T1000 (cell line): ENCODE measurements around the gene FBLN2.
A peak's percentile ranks its signal among the peaks of the same experiment; 100 is the strongest.

Source experiments
- DNase-seq: peaks from one replicate; lab custom pipeline; 2025; ENCODE audit warnings: mixed read lengths; lab: John Stamatoyannopoulos, UW

The FBLN2 gene

GRCh38 chr3:13582366-13583250 lies 33.7 kb downstream of the FBLN2 start:
- DNase-seq: no peak

- no peak for DNase-seq
Measured at GRCh38 chr3:13583251-13584180, 34.6 kb downstream of the FBLN2 start.

GRCh38 chr3:13584427-13584891 lies 35.5 kb downstream of the FBLN2 start:
- DNase-seq: no peak

GRCh38 chr3:13584901-13585300 lies 36.0 kb downstream of the FBLN2 start:
- no peak for DNase-seq

- no peak for DNase-seq
Measured at GRCh38 chr3:13587442-13587841, 38.5 kb downstream of the FBLN2 start.

DNA sequence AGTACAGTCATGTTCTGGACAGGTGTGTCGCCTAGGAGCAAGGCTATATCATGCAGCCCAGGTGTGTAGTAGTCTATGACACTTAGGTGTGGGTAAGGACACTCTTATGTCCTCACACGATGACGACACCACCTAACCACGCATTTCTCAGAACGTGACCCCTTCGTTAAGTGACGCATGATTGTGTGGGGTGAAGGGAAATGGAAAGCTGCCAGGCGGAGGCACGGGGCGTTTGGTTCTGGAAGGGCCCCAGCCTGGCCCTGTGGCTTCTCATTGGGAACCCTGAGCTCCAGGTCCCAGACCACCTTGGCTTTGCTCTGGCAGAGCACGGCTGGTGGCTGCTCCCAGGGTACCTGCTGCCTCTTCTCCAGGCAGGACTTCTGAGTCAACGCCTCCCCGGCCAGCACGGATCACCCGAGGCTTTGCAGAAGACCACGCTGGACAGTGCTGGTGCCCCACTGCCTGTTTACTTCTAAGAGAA lies 39.3 kb downstream of the FBLN2 start:
- DNase-seq: no peak

- no peak for DNase-seq
Measured at GRCh38 chr3:13588993-13589392, 40.1 kb downstream of the FBLN2 start.

DNA sequence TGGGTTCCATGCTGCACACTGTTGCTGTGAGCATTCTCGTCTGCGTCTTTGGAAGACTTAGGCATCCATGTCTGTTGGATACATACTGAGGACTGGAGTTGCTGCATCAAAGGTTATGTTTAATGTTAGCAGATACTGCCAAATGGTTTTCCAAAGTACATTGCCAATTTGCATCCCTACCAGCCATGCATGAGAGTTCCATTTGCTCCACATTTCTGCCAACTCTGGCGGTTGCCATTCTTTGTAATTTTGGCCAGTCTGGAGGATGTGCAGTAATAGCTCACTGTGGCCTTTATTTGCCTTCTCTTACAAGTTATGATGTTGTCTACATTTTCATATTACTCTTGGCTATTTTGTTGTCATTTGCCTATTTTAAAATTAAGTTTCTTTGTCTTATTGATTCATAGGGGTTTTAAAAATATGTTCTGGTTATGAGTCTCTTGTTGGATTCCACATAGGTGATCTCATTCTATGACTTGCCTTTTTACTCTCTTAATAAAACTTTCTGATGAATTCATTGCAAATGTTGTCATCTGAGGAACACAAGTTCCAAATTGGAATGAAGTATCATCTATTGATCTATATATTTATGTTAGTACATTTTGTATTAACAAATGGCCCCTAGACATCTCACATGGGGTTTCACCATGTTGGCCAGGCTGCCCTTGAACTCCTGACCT lies 42.1 kb downstream of the FBLN2 start:
- no peak for DNase-seq

DNA sequence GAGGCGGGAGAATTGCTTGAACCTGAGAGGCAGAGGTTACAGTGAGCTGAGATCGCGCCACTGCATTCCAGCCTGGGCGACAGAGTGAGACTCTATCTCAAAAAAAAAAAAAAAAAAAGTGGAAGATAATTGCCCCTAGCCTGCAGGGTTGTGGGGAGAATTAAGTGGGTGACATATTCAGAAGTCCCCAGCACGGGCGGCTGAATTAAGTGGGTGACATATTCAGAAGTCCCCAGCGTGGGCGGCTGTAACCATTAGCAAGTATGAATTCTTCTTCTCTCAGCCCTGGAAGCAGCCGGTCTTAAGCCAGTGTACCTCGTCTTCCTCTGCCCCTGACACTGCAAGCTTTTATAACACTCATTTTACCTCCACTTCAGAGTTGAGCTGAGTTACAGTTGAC lies 44.7 kb downstream of the FBLN2 start:
- no peak for DNase-seq

GRCh38 chr3:13594146-13594545 lies 45.2 kb downstream of the FBLN2 start:
- DNase-seq: no peak

GRCh38 chr3:13594991-13595421 lies 46.1 kb downstream of the FBLN2 start:
- DNase-seq: no peak

GRCh38 chr3:13595485-13595884 lies 46.6 kb downstream of the FBLN2 start:
- no peak for DNase-seq

DNA sequence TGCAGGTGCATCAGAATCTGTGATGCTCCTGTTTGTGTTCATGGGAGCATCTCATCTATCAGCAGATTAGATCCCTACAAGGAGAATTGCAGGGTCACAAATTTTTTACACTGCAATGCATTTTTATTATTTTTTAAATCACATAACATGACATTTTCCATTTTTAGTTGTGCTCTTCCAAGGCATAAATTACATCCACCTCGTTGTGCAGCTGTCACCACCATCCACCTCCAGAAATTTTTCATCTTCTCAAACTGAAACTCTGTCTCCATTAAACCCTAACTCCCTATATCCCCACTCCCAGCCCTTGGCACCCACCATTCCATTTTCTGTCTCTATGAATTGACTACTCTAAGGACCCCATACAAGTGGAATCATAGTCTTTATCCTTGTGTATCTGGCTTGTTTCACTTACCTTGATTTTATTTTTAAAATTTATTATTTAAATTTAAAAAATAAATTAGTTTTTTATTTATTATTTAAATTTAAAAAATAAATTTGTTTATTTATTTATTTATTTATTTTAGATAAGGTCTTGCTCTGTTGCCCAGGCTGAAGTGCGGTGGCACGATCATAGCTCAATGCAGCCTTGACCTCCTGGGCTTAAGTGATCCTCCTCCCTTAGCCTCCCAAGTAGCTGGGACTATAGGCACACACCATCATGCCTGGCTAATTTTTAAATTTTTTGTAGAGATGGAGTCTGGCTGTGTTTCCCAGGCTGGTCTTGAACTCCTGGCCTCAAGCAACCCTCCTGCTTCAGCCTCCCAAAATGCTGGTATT lies 47.7 kb downstream of the FBLN2 start:
- DNase-seq: no peak

GRCh38 chr3:13597661-13598060 lies 48.7 kb downstream of the FBLN2 start:
- DNase-seq: no peak

GRCh38 chr3:13598201-13598600 lies 49.3 kb downstream of the FBLN2 start:
- DNase-seq: no peak

- peak; percentile 10 for DNase-seq
Measured at GRCh38 chr3:13598926-13599886, 50.3 kb downstream of the FBLN2 start.

DNA sequence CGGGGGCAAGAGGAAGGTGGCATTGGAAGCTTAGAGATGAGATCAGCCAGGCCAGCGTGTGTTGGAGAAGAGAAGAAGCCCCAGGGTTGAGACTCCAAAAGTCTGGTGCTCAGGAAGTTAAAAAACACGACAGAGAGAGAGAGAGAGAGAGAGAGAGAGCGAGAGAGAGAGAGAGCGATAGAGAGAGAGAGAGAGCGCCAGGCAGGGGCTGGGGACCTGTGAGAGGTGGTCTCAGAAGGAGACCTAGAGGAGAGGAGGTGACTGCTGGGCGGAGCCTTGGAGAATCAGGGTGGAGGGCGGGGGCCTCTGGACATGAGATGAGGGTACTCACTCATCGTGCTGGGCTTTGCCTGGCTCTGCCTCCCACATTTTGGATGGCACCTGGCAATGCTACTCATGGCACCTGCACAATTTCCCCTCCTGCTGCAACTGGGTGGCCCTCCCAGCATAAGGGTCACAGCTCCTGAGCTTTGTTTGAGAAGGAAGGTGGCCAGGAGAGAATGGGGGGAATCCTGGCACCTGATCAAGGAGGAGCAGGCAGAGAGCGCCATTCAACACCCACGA lies 51.0 kb downstream of the FBLN2 start:
- no peak for DNase-seq

GRCh38 chr3:13600950-13601691 lies 52.2 kb downstream of the FBLN2 start:
- peak; percentile 17 for DNase-seq

GRCh38 chr3:13601692-13602080 lies 52.8 kb downstream of the FBLN2 start:
- DNase-seq: no peak
